Upper lobe of left lung (tissue), 4 donors: ENCODE results near the gene FXR1.

ENCODE experiments used
- CTCF ChIP-seq, 6 experiments: fragments of 450-650 bp in 4 of 6; fragments of 200-600 bp in 2 of 6; sonication (generic) in 2 of 6; IDR thresholded peaks; one replicate each; pipeline ENCODE4 v1.5.1; 2016 to 2019; ENCODE audit warnings: antibody characterized with exemption in 6 of 6
- POLR2A ChIP-seq, 4 donors: fragments of 450-650 bp; IDR thresholded peaks; one replicate each; pipeline ENCODE4 v1.5.1; 2016 to 2017; ENCODE audit warnings: antibody characterized with exemption in 4 of 4, mild to moderate bottlenecking in 2 of 4

DNA sequence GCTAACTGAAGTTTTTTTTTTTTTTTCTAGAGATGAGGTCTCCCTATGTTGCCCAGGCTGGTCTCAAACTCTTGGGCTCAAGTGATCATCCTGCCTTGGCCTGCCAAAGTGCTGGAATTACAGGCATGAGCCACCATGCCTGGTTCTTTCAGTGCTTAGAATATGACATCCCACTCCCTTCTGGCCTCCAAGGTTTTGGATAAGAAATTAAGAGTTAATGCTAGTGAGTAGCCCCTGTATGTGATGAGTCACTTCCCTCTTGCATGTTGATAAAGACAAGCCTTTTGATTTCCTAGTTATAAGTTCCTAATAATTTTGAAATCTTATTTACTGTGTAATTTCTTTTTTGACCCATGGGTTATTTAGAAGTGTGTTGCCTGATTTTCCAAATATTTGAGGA, 112.7 kb downstream of the FXR1 start:
- TF ChIP-seq POLR2A (IDR thresholded peaks at IDR 0.05) = no peak
- no peak for TF ChIP-seq CTCF (IDR thresholded peaks at IDR 0.05)
